Chondrocyte (in vitro differentiated cells): Measurements from ENCODE around the gene HSD11B1. TPM values are rescaled to one million over a fixed set of nuclear protein-coding genes. Genes with fewer than 3 reads are reported as not detected.

ENCODE experiments used
- DNase-seq: peaks from one replicate; pipeline ENCODE4 v3.0.0; 2021; ENCODE audit warnings: mixed read lengths, low spot score
- H3K27ac Mint-ChIP-seq: one replicate; pipeline ENCODE4 v1.8.0; 2021; ENCODE audit warnings: mild to moderate bottlenecking, moderate library complexity, mixed read lengths; ENCODE audit not compliant: unreplicated experiment
- H3K27me3 Mint-ChIP-seq: 2 replicates; pipeline ENCODE4 v1.8.0; 2021; ENCODE audit warnings: low read depth, mixed read lengths
- H3K36me3 Mint-ChIP-seq: 2 replicates; pipeline ENCODE4 v1.8.0; 2021; ENCODE audit warnings: low read depth, mixed read lengths
- H3K4me1 Mint-ChIP-seq: 2 replicates; pipeline ENCODE4 v1.8.0; 2021; ENCODE audit warnings: low read depth, mild to moderate bottlenecking, mixed read lengths
- H3K4me3 Mint-ChIP-seq: one replicate; pipeline ENCODE4 v1.8.0; 2021; ENCODE audit warnings: mild to moderate bottlenecking, moderate library complexity, mixed read lengths; ENCODE audit not compliant: unreplicated experiment
- H3K9me3 Mint-ChIP-seq: 2 replicates; pipeline ENCODE4 v1.8.0; 2021; ENCODE audit warnings: low read depth, mixed read lengths
- total RNA-seq: library from RNA; stranded (reverse); gene quantifications from 3 replicates; pipeline ENCODE4 v1.2.1, GENCODE V29; 2021
- TF ChIP-seq, protein P1 (sequence below): fragments of 200-600 bp; sonication (generic); IDR thresholded peaks from 2 replicates; pipeline ENCODE4 v1.5.0; 2021; ENCODE audit warnings: antibody characterized with exemption, mild to moderate bottlenecking, moderate library complexity

Gene HSD11B1
- total RNA-seq, 1 donor from 2014 or later = not detected

DNA sequence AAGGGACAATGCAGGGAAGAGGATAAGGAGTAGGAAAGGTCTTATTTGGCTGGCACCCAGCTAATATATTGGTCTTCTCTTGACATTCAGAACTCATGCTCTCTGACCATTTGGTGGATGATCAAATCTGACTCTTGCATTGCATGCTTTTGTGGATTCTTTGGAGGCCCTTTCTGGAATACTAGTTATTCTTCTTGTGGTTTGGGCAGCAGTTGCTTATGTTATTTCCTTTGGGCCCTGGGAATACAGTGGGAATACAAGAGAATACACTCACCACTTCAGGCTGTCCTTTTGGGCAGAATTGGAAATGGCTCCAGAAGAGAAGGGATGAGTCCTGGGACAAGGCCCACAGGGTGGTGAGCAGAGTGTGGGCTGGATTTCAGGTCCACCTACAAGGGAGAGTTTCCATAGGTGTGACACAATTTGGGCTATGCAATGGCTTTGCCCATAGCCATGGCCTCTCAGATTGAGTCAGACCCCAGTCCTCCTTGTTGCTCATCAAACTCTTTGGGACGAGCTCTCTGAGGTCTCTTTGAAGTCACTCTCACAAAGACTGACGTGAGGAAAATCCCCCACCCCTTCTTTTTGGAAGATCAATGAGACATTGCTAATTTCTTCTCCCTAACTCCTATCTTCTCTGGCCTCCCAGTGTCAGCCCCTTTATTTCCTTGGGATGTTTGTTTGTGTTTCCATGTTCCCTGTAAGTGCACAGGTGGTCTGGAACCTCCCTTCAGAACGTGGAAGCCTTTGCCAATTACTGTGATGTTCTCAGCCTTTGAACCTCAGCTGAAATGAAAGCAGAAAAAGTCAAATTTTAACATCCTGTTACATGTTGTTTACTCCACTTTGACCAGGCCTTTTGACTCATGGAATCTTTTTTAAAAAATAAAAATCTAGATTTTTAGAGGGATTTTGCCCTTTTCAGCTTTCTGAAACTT lies 19.4 kb downstream of the HSD11B1 start:
- Mint-ChIP-seq H3K36me3 (no peaks in the 10 kb centered on the region), H3K4me1 (no peaks in the 10 kb centered on the region), H3K27me3 (peaks cover 30% of the 10 kb centered on the region), H3K27ac (no peak overlapping the region), H3K9me3 (no peaks in the 10 kb centered on the region), H3K4me3 (no peak overlapping the region)
- TF ChIP-seq, protein P1, sequence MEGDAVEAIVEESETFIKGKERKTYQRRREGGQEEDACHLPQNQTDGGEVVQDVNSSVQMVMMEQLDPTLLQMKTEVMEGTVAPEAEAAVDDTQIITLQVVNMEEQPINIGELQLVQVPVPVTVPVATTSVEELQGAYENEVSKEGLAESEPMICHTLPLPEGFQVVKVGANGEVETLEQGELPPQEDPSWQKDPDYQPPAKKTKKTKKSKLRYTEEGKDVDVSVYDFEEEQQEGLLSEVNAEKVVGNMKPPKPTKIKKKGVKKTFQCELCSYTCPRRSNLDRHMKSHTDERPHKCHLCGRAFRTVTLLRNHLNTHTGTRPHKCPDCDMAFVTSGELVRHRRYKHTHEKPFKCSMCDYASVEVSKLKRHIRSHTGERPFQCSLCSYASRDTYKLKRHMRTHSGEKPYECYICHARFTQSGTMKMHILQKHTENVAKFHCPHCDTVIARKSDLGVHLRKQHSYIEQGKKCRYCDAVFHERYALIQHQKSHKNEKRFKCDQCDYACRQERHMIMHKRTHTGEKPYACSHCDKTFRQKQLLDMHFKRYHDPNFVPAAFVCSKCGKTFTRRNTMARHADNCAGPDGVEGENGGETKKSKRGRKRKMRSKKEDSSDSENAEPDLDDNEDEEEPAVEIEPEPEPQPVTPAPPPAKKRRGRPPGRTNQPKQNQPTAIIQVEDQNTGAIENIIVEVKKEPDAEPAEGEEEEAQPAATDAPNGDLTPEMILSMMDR = no peak
- DNase-seq = no peak

DNA sequence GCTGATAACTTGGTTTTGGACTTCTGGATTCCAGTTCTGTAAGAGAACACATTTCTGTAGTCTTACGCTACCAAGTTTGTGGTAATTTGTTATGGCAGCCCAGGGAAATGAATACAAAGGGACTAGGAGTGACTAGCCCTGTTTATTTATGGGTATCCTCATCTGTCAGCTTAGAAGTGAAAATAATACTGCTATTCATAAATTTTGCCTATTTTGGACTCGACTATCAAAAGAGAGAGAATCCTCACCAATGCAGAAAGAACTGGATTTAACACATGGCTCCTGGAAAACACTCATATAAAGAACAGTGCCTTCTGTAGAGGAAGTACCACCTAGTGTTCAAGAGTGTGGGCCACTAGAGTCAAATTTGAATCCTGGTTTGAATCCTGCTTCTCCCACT lies 22.6 kb downstream of the HSD11B1 start:
- peaks cover 30% of the 10 kb centered on the region for H3K27me3 Mint-ChIP-seq
- H3K36me3 Mint-ChIP-seq = no peaks in the 10 kb centered on the region
- H3K4me3 Mint-ChIP-seq = no peak overlapping the region
- no peaks in the 10 kb centered on the region for H3K9me3 Mint-ChIP-seq
- H3K27ac Mint-ChIP-seq = no peak overlapping the region
- H3K4me1 Mint-ChIP-seq = no peaks in the 10 kb centered on the region
- DNase-seq = no peak
- TF ChIP-seq, protein P1 = no peak

DNA sequence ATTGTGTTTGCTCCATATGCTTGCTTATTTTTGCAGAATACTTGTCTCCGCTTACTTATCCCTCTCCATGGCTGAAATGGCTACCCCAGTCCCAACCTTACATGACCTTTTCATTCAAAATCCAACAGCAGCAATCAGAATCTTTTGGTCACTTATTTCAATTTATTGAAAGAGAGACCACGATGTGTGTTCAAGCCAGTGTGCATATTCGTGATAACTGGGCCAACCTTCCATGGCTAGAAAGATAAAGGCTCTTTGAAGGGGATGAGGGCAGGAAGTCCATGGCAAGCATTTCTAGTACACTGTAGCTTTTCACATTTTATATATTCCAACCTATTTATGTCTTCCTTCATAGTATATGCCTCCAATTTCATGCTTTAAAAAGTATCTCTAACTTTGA lies 23.1 kb downstream of the HSD11B1 start:
- DNase-seq = no peak
- Mint-ChIP-seq H3K36me3 (no peaks in the 10 kb centered on the region), H3K9me3 (no peaks in the 10 kb centered on the region), H3K27ac (no peak overlapping the region), H3K4me1 (no peaks in the 10 kb centered on the region), H3K4me3 (no peak overlapping the region), H3K27me3 (peaks cover 32% of the 10 kb centered on the region)
- TF ChIP-seq, protein P1 = no peak

DNA sequence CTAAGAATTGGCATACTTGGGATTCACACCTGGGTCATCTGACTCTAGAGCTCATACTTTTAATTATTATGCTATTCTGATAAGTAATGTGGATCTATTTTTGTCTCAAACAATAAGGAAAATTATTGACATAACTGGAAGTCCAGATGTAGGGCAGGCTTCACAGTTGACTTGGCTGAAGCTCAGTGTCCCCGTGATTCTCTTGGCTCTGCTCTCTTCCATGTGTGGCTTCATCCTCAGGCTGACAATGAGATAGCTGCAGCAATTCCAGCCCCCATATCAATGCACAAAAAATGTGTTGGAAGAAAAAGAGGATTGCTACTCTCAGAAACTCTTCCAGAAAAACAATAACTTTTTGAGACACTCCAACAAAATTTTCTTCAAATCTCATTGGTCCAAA lies 23.8 kb downstream of the HSD11B1 start:
- Mint-ChIP-seq H3K27me3 (peaks cover 35% of the 10 kb centered on the region), H3K4me3 (no peak overlapping the region), H3K27ac (no peak overlapping the region), H3K9me3 (no peaks in the 10 kb centered on the region), H3K36me3 (no peaks in the 10 kb centered on the region), H3K4me1 (no peaks in the 10 kb centered on the region)
- TF ChIP-seq, protein P1 = no peak
- DNase-seq = no peak

DNA sequence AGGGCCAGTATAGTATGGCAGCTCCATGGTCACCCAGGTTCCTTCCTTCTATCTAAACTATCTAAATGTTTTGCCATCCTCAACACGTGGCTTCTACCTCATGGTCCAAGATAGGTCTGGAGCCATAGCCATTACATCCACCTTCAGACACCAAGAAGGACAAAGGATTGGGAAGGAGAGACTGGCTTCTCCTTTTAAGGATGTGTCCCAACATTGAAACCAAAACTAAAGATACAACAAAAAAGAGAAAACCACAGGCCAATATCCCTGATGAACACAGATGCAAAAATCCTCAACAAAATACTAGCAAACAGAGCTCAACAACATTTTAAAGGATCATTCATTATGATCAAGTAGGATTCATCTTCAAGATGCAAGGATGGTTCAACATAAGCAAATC lies 24.8 kb downstream of the HSD11B1 start:
- Mint-ChIP-seq H3K4me3 (no peak overlapping the region), H3K9me3 (no peaks in the 10 kb centered on the region), H3K4me1 (no peaks in the 10 kb centered on the region), H3K27ac (no peak overlapping the region), H3K27me3 (peaks cover 40% of the 10 kb centered on the region), H3K36me3 (no peaks in the 10 kb centered on the region)
- no peak for DNase-seq
- TF ChIP-seq, protein P1 = no peak
